GM04504 (cell line): ENCODE data around the gene MAN1A1.

Experiments used
- DNase-seq: peaks from one replicate; pipeline ENCODE4 v3.0.0-alpha.2; 2012; ENCODE audit warnings: low read depth

MAN1A1 gene

GRCh38 chr6:119325559-119326265 is 23.8 kb downstream of the MAN1A1 start:
- no peak for DNase-seq

- no peak for DNase-seq
These were observed 24.8 kb downstream of the MAN1A1 start for GRCh38 chr6:119324718-119325117.

GRCh38 chr6:119323931-119324330 is 25.6 kb downstream of the MAN1A1 start:
- DNase-seq, result no peak

- no peak for DNase-seq
These were observed 26.1 kb downstream of the MAN1A1 start for GRCh38 chr6:119323478-119323877.

- no peak for DNase-seq
These were observed 26.7 kb downstream of the MAN1A1 start for GRCh38 chr6:119322715-119323350.

GRCh38 chr6:119322034-119322433 is 27.5 kb downstream of the MAN1A1 start:
- no peak for DNase-seq

- no peak for DNase-seq
These were observed 29.9 kb downstream of the MAN1A1 start for GRCh38 chr6:119319694-119320093.

GRCh38 chr6:119318730-119319129 is 30.8 kb downstream of the MAN1A1 start:
- DNase-seq, result no peak

- no peak for DNase-seq
These were observed 31.4 kb downstream of the MAN1A1 start for GRCh38 chr6:119318176-119318575.

GRCh38 chr6:119317007-119317406 is 32.6 kb downstream of the MAN1A1 start:
- DNase-seq, result no peak

GRCh38 chr6:119314885-119315272 is 34.7 kb downstream of the MAN1A1 start:
- DNase-seq, result no peak

- no peak for DNase-seq
These were observed 35.4 kb downstream of the MAN1A1 start for GRCh38 chr6:119313937-119314884.

GRCh38 chr6:119312875-119313338 is 36.7 kb downstream of the MAN1A1 start:
- DNase-seq, result no peak

- DNase-seq, result no peak
These were observed 37.1 kb downstream of the MAN1A1 start for GRCh38 chr6:119312441-119312840.

- DNase-seq, result no peak
These were observed 37.9 kb downstream of the MAN1A1 start for GRCh38 chr6:119311514-119312142.

- no peak for DNase-seq
These were observed 39.0 kb downstream of the MAN1A1 start for GRCh38 chr6:119310486-119311036.

GRCh38 chr6:119308991-119309657 is 40.4 kb downstream of the MAN1A1 start:
- DNase-seq, result no peak

- DNase-seq, result peak; percentile 51
These were observed 41.5 kb downstream of the MAN1A1 start for GRCh38 chr6:119308048-119308570.

GRCh38 chr6:119307056-119307455 is 42.5 kb downstream of the MAN1A1 start:
- DNase-seq, result no peak

GRCh38 chr6:119306396-119306968 is 43.1 kb downstream of the MAN1A1 start:
- DNase-seq, result no peak
